Esophagus muscularis mucosa (tissue), 3 donors: ENCODE results near the gene SOX9.

Source experiments
- CTCF ChIP-seq, 3 experiments: fragments of 200-600 bp in 2 of 3; fragments of 450-650 bp in 1 of 3; sonication (generic) in 2 of 3; IDR thresholded peaks; one replicate each; pipeline ENCODE4 v1.5.1; 2017 to 2019; ENCODE audit warnings: antibody characterized with exemption in 3 of 3, mild to moderate bottlenecking in 2 of 3, moderate library complexity in 1 of 3
- POLR2A ChIP-seq: fragments of 450-650 bp; IDR thresholded peaks from one replicate; pipeline ENCODE4 v1.6.1; 2017; ENCODE audit warnings: antibody characterized with exemption, moderate library complexity, mild to moderate bottlenecking, low read depth

- no peak for TF ChIP-seq CTCF (IDR thresholded peaks at IDR 0.05)
- TF ChIP-seq POLR2A = no peak
These were observed 41.1 kb upstream of the SOX9 start for GRCh38 chr17:72079700-72080099.
